ENCODE measurements around the gene CCDC148. TPM values are rescaled to one million over a fixed set of nuclear protein-coding genes. Genes with fewer than 3 reads are reported as not detected.

Gene CCDC148
- total and polyA plus RNA-seq, 2 experiments from 2014 or later: 0.64 to 0.86 TPM

DNA sequence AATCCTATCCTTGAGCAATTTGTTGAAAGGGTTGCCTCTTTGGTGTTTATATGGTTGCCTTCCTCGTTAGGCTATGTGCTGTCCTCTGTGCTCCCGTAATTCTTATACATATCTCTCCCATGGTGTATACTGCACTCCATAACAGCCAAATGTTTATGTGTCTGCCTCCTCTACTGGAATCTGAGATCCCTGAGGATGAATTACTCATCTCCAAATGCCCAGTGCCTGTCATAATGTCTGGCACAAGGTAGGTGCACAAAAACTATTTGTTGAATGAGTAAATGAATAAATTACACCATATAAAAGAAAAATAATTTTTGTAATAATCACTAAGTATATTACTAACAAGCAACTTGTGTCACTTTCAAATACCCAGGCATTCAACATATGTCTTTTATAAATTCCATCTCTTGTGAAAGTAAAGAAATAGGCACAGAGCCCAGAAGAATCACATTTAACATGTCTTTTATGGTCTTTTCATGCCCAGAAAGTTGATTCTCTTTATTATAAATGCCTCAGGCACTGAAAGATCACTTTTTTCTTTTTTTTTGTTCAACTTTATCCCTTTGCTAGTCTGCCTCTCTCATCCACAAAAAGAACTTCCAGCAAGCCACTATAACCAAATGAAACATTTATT is 164.9 kb downstream of the CCDC148 start:
- Histone ChIP-seq H3K4me2 (ENCODE audit: unreplicated experiment) (no peak overlapping the region), H3K36me3 (ENCODE audit: low read depth) (no peaks in the 10 kb centered on the region), H3K9me2 (ENCODE audit: insufficient read depth) (no peaks in the 10 kb centered on the region), H3K9me3 (ENCODE audit: low read depth) (no peaks in the 10 kb centered on the region), H3K4me3 (no peak overlapping the region), H3K9ac (no peak overlapping the region), H2AFZ (no peak overlapping the region), H3K27me3 (replicated peaks; ENCODE audit: insufficient read depth) (no peaks in the 10 kb centered on the region), H3K79me2 (ENCODE audit: insufficient read depth) (no peaks in the 10 kb centered on the region), H3F3A (ENCODE audit: insufficient read depth) (no peaks in the 10 kb centered on the region), H3K27ac (no peak overlapping the region), H3K4me1 (ENCODE audit: insufficient read depth) (no peaks in the 10 kb centered on the region), H4K20me1 (ENCODE audit: insufficient read depth) (no peaks in the 10 kb centered on the region)
- TF ChIP-seq EZH2 (IDR thresholded peaks at IDR 0.05; ENCODE audit: insufficient read depth, poor library complexity, severe bottlenecking) (no peak), EZH2phosphoT487 (IDR thresholded peaks at IDR 0.05; ENCODE audit: insufficient read depth, low read depth) (no peak)
- DNase-seq: no peak
- in situ Hi-C loops (cut with MboI): no loop called here
- WGBS, 2 experiments (ENCODE audit: low coverage in 1 of 2, low lambda C conversion rate in 2 of 2, missing lambda C conversion rate in 2 of 2): 7 to 21% methylated on average over 2 of the region's 2 CpGs

DNA sequence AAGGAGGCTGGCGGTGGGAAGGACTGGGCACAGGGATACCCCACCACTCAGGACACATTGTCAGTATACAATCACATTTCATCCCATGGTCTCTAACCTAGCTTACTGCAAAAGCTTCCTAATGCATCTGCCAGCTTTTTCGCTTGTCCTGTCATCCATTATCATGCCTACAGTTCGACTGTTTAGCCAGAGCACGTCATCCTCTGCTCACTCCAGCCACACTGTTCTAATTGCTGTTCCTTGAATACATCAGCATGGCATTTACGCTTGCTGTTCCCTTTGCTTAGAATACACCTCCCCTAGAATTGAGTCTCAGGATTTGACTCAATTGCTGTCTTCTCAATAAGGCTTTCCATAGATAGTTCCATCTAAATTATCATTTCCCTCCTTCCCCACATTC is 166.3 kb downstream of the CCDC148 start:
- TF ChIP-seq EZH2phosphoT487 (IDR thresholded peaks at IDR 0.05; ENCODE audit: insufficient read depth, low read depth) (no peak), EZH2 (IDR thresholded peaks at IDR 0.05; ENCODE audit: insufficient read depth, poor library complexity, severe bottlenecking) (no peak)
- in situ Hi-C loops (cut with MboI): no loop called here
- Histone ChIP-seq H3K27ac (no peak overlapping the region), H3K9me2 (ENCODE audit: insufficient read depth) (no peaks in the 10 kb centered on the region), H3K4me1 (ENCODE audit: insufficient read depth) (no peaks in the 10 kb centered on the region), H3F3A (ENCODE audit: insufficient read depth) (no peaks in the 10 kb centered on the region), H3K36me3 (ENCODE audit: low read depth) (no peaks in the 10 kb centered on the region), H3K79me2 (ENCODE audit: insufficient read depth) (no peaks in the 10 kb centered on the region), H3K4me2 (ENCODE audit: unreplicated experiment) (no peak overlapping the region), H4K20me1 (ENCODE audit: insufficient read depth) (no peaks in the 10 kb centered on the region), H2AFZ (no peak overlapping the region), H3K9ac (no peak overlapping the region), H3K9me3 (ENCODE audit: low read depth) (no peaks in the 10 kb centered on the region), H3K27me3 (replicated peaks; ENCODE audit: insufficient read depth) (no peaks in the 10 kb centered on the region), H3K4me3 (no peak overlapping the region)
- 37 to 42% methylated on average over 5 of the region's 5 CpGs for WGBS, 2 experiments (ENCODE audit: low coverage in 1 of 2, low lambda C conversion rate in 2 of 2, missing lambda C conversion rate in 2 of 2)
- no peak for DNase-seq

GRCh38 chr2:158276619-158277471 is 179.7 kb downstream of the CCDC148 start:
- DNase-seq: no peak
- no peaks in the 10 kb centered on the region for H3K27me3 ChIP-seq (replicated peaks; ENCODE audit: insufficient read depth)
- no peak overlapping the region for H3K27ac ChIP-seq
- H2AFZ ChIP-seq: no peak overlapping the region
- TF ChIP-seq EZH2phosphoT487 (IDR thresholded peaks at IDR 0.05; ENCODE audit: insufficient read depth, low read depth): no peak
- no peak for TF ChIP-seq EZH2 (IDR thresholded peaks at IDR 0.05; ENCODE audit: insufficient read depth, poor library complexity, severe bottlenecking)
- no peaks in the 10 kb centered on the region for H3K9me3 ChIP-seq (ENCODE audit: low read depth)
- H3K4me2 ChIP-seq (ENCODE audit: unreplicated experiment): no peak overlapping the region
- H3K36me3 ChIP-seq (ENCODE audit: low read depth): no peaks in the 10 kb centered on the region
- H3K4me3 ChIP-seq: no peak overlapping the region
- no peaks in the 10 kb centered on the region for H3K79me2 ChIP-seq (ENCODE audit: insufficient read depth)
- H4K20me1 ChIP-seq (ENCODE audit: insufficient read depth): no peaks in the 10 kb centered on the region
- no peak overlapping the region for H3K9ac ChIP-seq
- H3K4me1 ChIP-seq (ENCODE audit: insufficient read depth): no peaks in the 10 kb centered on the region
- H3K9me2 ChIP-seq (ENCODE audit: insufficient read depth): no peaks in the 10 kb centered on the region
- WGBS, 2 experiments (ENCODE audit: low coverage in 1 of 2, low lambda C conversion rate in 2 of 2, missing lambda C conversion rate in 2 of 2): 33 to 39% methylated on average over 2 of the region's 2 CpGs
- in situ Hi-C loops (cut with MboI): no loop called here
- no peaks in the 10 kb centered on the region for H3F3A ChIP-seq (ENCODE audit: insufficient read depth)

GRCh38 chr2:158273791-158274190 is 182.8 kb downstream of the CCDC148 start:
- Histone ChIP-seq H2AFZ (no peak overlapping the region), H3K9me3 (ENCODE audit: low read depth) (no peaks in the 10 kb centered on the region), H4K20me1 (ENCODE audit: insufficient read depth) (no peaks in the 10 kb centered on the region), H3K36me3 (ENCODE audit: low read depth) (no peaks in the 10 kb centered on the region), H3K4me3 (no peak overlapping the region), H3F3A (ENCODE audit: insufficient read depth) (no peaks in the 10 kb centered on the region), H3K9me2 (ENCODE audit: insufficient read depth) (no peaks in the 10 kb centered on the region), H3K4me2 (ENCODE audit: unreplicated experiment) (no peak overlapping the region), H3K79me2 (ENCODE audit: insufficient read depth) (no peaks in the 10 kb centered on the region), H3K4me1 (ENCODE audit: insufficient read depth) (no peaks in the 10 kb centered on the region), H3K9ac (no peak overlapping the region), H3K27me3 (replicated peaks; ENCODE audit: insufficient read depth) (no peaks in the 10 kb centered on the region), H3K27ac (no peak overlapping the region)
- WGBS, 2 experiments (ENCODE audit: low coverage in 1 of 2, low lambda C conversion rate in 2 of 2, missing lambda C conversion rate in 2 of 2): 68 to 79% methylated on average over 3 of the region's 3 CpGs
- in situ Hi-C loops (cut with MboI): no loop called here
- TF ChIP-seq EZH2phosphoT487 (IDR thresholded peaks at IDR 0.05; ENCODE audit: insufficient read depth, low read depth): no peak
- no peak for TF ChIP-seq EZH2 (IDR thresholded peaks at IDR 0.05; ENCODE audit: insufficient read depth, poor library complexity, severe bottlenecking)
- no peak for DNase-seq

Data from GM23248 (cell line).